Spleen (tissue), 13 donors: ENCODE measurements around the gene ZNF684. TPM values are rescaled to one million over a fixed set of nuclear protein-coding genes. Genes with fewer than 3 reads are reported as not detected.
A peak's percentile ranks its signal among the peaks of the same experiment; 100 is the strongest.
"Not testable (repeated sequence)": the region's sequence is repeated elsewhere in the genome, so short reads cannot be mapped to it uniquely, and the experiment has no call there.

Source experiments
- DNase-seq: peaks from one replicate; pipeline ENCODE4 v3.0.0-alpha.2; 2020
- H3K27ac ChIP-seq, 8 donors: fragments of 200-600 bp; sonication (generic) in 7 of 8; 1 replicate in 4 of 8; 2 replicates in 4 of 8; pipeline versions ENCODE4 v1.5.0 to v1.8.0; 2016 to 2021; ENCODE audit warnings: inconsistent platforms in 4 of 8, mild to moderate bottlenecking in 4 of 8, moderate library complexity in 1 of 8
- H3K27me3 ChIP-seq, 7 donors: fragments of 200-600 bp; sonication (generic) in 6 of 7; replicated peaks in 1 of 7; 1 replicate in 4 of 7; 2 replicates in 3 of 7; pipeline versions ENCODE4 v1.5.0 to v1.8.0; 2016 to 2021; ENCODE audit warnings: inconsistent platforms in 3 of 7, mild to moderate bottlenecking in 1 of 7
- H3K36me3 ChIP-seq, 6 donors: fragments of 200-600 bp; sonication (generic) in 5 of 6; 1 replicate in 4 of 6; 2 replicates in 2 of 6; pipeline versions ENCODE4 v1.5.0 to v1.8.0; 2016 to 2021; ENCODE audit warnings: inconsistent platforms in 2 of 6
- H3K4me1 ChIP-seq, 6 donors: fragments of 200-600 bp; sonication (generic) in 5 of 6; 1 replicate in 3 of 6; 2 replicates in 3 of 6; pipeline versions ENCODE4 v1.5.0 to v1.8.0; 2016 to 2021; ENCODE audit warnings: inconsistent platforms in 3 of 6
- H3K4me3 ChIP-seq, 8 donors: fragments of 200-600 bp; sonication (generic) in 7 of 8; 1 replicate in 4 of 8; 2 replicates in 4 of 8; pipeline versions ENCODE4 v1.5.0 to v1.8.0; 2016 to 2021; ENCODE audit warnings: inconsistent platforms in 4 of 8, mild to moderate bottlenecking in 4 of 8, moderate library complexity in 2 of 8
- H3K9me3 ChIP-seq, 8 donors: fragments of 200-600 bp; sonication (generic) in 7 of 8; 1 replicate in 4 of 8; 2 replicates in 4 of 8; pipeline versions ENCODE4 v1.5.0 to v1.8.0; 2016 to 2021; ENCODE audit warnings: inconsistent platforms in 4 of 8
- POLR2A ChIP-seq, 3 donors: fragments of 450-650 bp; IDR thresholded peaks; one replicate each; pipeline ENCODE4 v1.5.1; 2017; ENCODE audit warnings: antibody characterized with exemption in 3 of 3, mild to moderate bottlenecking in 1 of 3
- POLR2AphosphoS5 ChIP-seq, 3 donors: sonication (generic); formaldehyde crosslinking; IDR thresholded peaks; one replicate each; pipeline ENCODE4 v1.5.1; 2017; ENCODE audit warnings: antibody characterized with exemption in 3 of 3
- WGBS, 5 donors: extraction: QIAGEN DNeasy Blood & Tissue Kit in 3 of 5; methylation state at CpG; one replicate each; pipeline versions ENCODE4 v1.1.5 to v1.1.7; 2013 to 2018; 5-methylcytosine and 5-hydroxymethylcytosine counted together
- intact Hi-C: fragments of 100-400 bp; cut with DNase I; formaldehyde crosslinking; loops from one replicate; pipeline ENCODE4 v1.15.0; 2023; ENCODE audit warnings: low total_unique reads
- long read RNA-seq, 2 donors: transcript quantifications; one replicate each; lab custom pipeline, GENCODE V29; 2026
- polyA plus RNA-seq, 3 donors: library from polyadenylated mRNA; stranded (reverse); fragments of 200-250 nt; gene quantifications; one replicate each; pipeline ENCODE4 v1.2.1, GENCODE V29; 2013
- total RNA-seq, 7 donors: library from RNA; depleted of rRNA in 3 of 7; stranded (reverse); fragments of >200 nt in 3 of 7; fragmentation: NEBNext Ultra II Directional in 4 of 7; extraction: Animal tissue kit (Norgen Biotek cat#: 25700) in 4 of 7; gene quantifications; one replicate each; pipeline versions ENCODE4 v1.1.0 to v1.2.1, GENCODE V29; 2016 to 2021
- TF ChIP-seq, protein P1 (sequence below), 11 experiments: fragments of 200-600 bp in 7 of 11; fragments of 450-650 bp in 4 of 11; sonication (generic) in 4 of 11; IDR thresholded peaks in 8 of 11; conservative IDR thresholded peaks in 3 of 11; 1 replicate in 7 of 11; 2 replicates in 4 of 11; pipeline versions ENCODE4 v1.4.0 to v1.8.0; 2016 to 2021; ENCODE audit warnings: antibody characterized with exemption in 11 of 11, inconsistent platforms in 4 of 11, mild to moderate bottlenecking in 1 of 11
- donor health status: healthy with polysubstance abuse.
- donor health status: DM: no; HTN: no; CAD: no; lungs with moderate emphysema.
- donor health status: DM: no; HTN: no; CAD: no.
- donor health status: Bipolar disorder and iron deficiency.
- donor health status: healthy.
- donor health status: DM: no; HTN: no; CAD: no.
- donor health status: DM: yes; HTN: yes; CAD: no.

Gene ZNF684
- total RNA-seq (1 to 10 TPM; 4.5 to 8.5 (median 5.2) TPM), polyA plus RNA-seq (1 to 10 TPM; 3.4 to 4.2 (median 4.1) TPM)
- long read RNA-seq, donor 1, partial matches to known transcripts = 0 of 1 reads
- long read RNA-seq, donor 1, other reads (novel, unspliced or antisense) = 0 of 1 reads
- long read RNA-seq, donor 2, partial matches to known transcripts = 0 of 1 reads
- long read RNA-seq, donor 2, other reads (novel, unspliced or antisense) = 0 of 1 reads

DNA sequence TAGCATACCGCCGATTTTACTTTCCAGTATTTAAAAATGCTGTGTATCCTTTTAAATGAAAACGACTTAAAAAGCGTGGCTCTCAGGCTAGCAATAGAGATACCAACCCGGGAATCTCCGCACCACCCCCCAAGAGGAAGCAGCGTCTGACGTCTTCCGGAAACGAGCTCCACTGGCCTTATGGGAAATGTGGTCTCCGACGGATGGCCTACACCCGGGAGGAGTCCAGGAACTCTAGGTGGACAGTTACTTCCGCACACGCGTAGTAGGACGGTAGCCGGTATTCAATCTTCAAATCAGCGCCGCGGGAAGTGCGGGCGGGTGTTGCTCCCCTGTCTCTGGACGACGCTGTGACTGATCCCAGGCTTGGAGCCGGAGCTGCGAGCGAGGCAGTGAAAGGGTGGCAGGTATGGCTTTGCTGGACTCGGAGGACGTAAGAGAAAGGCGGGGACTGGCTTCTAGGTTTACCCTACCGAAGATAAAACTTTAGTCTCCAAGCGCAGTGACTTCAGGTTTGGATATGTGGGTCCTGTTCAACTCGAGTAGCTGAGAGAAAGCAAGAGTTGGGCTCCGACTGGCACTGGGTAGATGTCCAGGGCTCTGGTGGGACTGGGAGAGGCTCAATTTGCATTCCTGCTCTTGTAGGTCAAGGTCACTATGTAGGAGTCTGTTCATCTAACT is at the start of gene ZNF684:
ZNF684 (plus strand) TSS at position 257 of the 681 bp plus-strand sequence. CDS start 1,530 bp downstream, outside the sequence.
- H3K4me3 ChIP-seq = peak within 1 kb of the TSS; percentile 54 to 78 (median 68)
- H3K4me1 ChIP-seq = peaks cover 9 to 29% (median 20%) of the 10 kb centered on the region in 6 donors
- 0 to 1% (median 0%) methylated on average over 19 to 35 of the region's 35 CpGs for WGBS, 5 donors
- intact Hi-C loops = no loop called here
- H3K9me3 ChIP-seq = peaks cover 0 to 7% (median 0%) of the 10 kb centered on the region in 8 donors
- H3K27ac ChIP-seq = peak within 1 kb of the TSS; percentile 76 to 91 (median 88)
- peaks cover 0 to 9% (median 0%) of the 10 kb centered on the region in 6 donors for H3K36me3 ChIP-seq
- TF ChIP-seq POLR2AphosphoS5 (IDR thresholded peaks at IDR 0.05) (peak; percentile 85 to 96 (median 90)), POLR2A (IDR thresholded peaks at IDR 0.05) (peak in 1 of 3 donors; percentile 17)
- TF ChIP-seq, protein P1, sequence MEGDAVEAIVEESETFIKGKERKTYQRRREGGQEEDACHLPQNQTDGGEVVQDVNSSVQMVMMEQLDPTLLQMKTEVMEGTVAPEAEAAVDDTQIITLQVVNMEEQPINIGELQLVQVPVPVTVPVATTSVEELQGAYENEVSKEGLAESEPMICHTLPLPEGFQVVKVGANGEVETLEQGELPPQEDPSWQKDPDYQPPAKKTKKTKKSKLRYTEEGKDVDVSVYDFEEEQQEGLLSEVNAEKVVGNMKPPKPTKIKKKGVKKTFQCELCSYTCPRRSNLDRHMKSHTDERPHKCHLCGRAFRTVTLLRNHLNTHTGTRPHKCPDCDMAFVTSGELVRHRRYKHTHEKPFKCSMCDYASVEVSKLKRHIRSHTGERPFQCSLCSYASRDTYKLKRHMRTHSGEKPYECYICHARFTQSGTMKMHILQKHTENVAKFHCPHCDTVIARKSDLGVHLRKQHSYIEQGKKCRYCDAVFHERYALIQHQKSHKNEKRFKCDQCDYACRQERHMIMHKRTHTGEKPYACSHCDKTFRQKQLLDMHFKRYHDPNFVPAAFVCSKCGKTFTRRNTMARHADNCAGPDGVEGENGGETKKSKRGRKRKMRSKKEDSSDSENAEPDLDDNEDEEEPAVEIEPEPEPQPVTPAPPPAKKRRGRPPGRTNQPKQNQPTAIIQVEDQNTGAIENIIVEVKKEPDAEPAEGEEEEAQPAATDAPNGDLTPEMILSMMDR (IDR thresholded peaks at IDR 0.05 in 8 of 11, conservative IDR thresholded peaks at IDR 0.05 in 3 of 11) = peak in 2 of 11 experiments; percentile 12 to 13
- peak; percentile 95 for DNase-seq
- H3K27me3 ChIP-seq = no peaks in the 10 kb centered on the region

DNA sequence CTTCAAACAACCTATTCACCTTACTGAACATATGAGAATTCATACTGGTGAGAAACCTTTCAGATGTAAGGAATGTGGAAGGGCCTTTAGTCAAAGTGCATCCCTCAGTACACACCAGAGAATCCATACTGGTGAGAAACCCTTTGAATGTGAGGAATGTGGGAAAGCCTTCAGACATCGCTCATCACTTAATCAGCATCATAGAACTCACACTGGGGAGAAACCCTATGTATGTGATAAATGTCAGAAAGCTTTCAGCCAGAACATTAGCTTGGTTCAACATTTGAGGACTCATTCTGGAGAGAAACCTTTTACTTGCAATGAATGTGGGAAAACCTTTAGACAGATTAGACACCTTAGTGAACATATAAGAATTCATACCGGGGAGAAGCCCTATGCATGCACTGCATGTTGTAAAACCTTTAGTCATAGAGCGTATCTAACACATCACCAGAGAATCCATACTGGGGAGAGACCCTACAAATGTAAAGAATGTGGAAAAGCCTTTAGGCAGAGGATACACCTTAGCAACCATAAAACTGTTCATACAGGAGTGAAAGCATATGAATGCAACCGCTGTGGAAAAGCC is 36.0 kb upstream of the ZNF684 start:
- Histone ChIP-seq H3K27me3 (no peaks in the 10 kb centered on the region), H3K36me3 (peaks cover 12 to 91% (median 60%) of the 10 kb centered on the region in 6 donors), H3K9me3 (peaks cover 53 to 97% (median 92%) of the 10 kb centered on the region in 8 donors), H3K4me1 (no peaks in the 10 kb centered on the region), H3K4me3 (no peak overlapping the region), H3K27ac (no peak overlapping the region)
- intact Hi-C loops = no loop called here
- no peak for DNase-seq
- 92 to 99% (median 98%) methylated on average over 4 of the region's 4 CpGs for WGBS, 5 donors
- TF ChIP-seq POLR2AphosphoS5 (IDR thresholded peaks at IDR 0.05) (no peak), POLR2A (IDR thresholded peaks at IDR 0.05) (no peak)
- TF ChIP-seq, protein P1 (IDR thresholded peaks at IDR 0.05 in 8 of 11, conservative IDR thresholded peaks at IDR 0.05 in 3 of 11) = no peak

DNA sequence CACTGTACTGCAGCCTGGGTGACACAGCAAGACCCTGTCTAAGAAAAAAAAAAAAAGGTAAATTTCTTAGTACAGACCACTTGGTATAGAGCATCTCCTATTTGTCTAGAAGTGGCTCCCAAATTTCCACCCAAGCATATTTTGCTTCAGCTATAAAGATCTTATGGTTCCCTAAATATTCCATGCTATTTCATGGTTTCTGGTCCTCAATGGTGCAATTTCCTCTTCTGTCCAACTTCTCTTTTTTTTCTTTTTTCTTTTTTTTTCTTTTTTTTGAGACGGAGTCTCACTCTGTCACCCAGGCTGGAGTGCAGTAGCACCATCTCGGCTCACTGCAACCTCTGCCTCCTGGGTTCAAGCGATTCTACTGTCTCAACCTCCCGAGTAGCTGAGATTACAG is 28.8 kb upstream of the ZNF684 start:
- H3K9me3 ChIP-seq = peaks cover 16 to 96% (median 85%) of the 10 kb centered on the region in 8 donors
- DNase-seq, H3K4me3 ChIP-seq, intact Hi-C loops, H3K27me3 ChIP-seq, H3K4me1 ChIP-seq, H3K27ac ChIP-seq: not testable (repeated sequence)
- peaks cover 0 to 70% (median 9%) of the 10 kb centered on the region in 6 donors for H3K36me3 ChIP-seq
- 80 to 94% (median 87%) methylated on average over 4 of the region's 4 CpGs for WGBS, 5 donors

DNA sequence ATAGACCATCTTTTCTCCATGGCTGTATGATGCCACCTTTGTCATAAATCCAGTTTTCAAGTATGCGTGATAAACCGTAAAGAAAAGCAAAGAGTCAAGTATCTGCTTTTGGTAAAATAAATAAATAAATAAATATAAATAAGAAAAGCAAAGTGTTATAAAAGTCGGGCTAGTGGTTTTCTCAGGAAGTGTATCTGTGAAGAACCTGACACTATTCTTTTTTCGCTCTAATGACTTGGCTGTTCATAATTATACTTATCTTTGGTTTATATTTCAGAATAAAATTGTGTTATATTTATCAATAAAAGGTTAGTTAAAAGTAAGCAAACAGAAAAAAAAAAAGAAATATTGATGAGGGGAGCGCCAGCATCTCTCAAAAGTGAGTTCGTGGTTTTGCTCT is 23.5 kb upstream of the ZNF684 start:
- peak overlapping the region; percentile 28 to 87 (median 67) for H3K4me3 ChIP-seq
- intact Hi-C loops = no loop called here
- H3K27me3 ChIP-seq = no peaks in the 10 kb centered on the region
- peaks cover 0 to 41% (median 0%) of the 10 kb centered on the region in 6 donors for H3K36me3 ChIP-seq
- H3K4me1 ChIP-seq = peaks cover 0 to 30% (median 18%) of the 10 kb centered on the region in 6 donors
- no peak for TF ChIP-seq POLR2A (IDR thresholded peaks at IDR 0.05)
- TF ChIP-seq, protein P1 (IDR thresholded peaks at IDR 0.05 in 8 of 11, conservative IDR thresholded peaks at IDR 0.05 in 3 of 11) = no peak
- TF ChIP-seq POLR2AphosphoS5 (IDR thresholded peaks at IDR 0.05) = no peak
- WGBS, 5 donors = 59 to 61% (median 60%) methylated on average over 6 of the region's 6 CpGs
- peaks cover 0 to 62% (median 46%) of the 10 kb centered on the region in 8 donors for H3K9me3 ChIP-seq
- no peak for DNase-seq
- H3K27ac ChIP-seq = peak overlapping the region; percentile 56 to 85 (median 80)
